ENCODE measurements around the gene CRB3. TPM values are rescaled to one million over a fixed set of nuclear protein-coding genes. Genes with fewer than 3 reads are reported as not detected.

CRB3 gene
- total RNA-seq, 1 donor from 2014 or later: 0.41 TPM

DNA sequence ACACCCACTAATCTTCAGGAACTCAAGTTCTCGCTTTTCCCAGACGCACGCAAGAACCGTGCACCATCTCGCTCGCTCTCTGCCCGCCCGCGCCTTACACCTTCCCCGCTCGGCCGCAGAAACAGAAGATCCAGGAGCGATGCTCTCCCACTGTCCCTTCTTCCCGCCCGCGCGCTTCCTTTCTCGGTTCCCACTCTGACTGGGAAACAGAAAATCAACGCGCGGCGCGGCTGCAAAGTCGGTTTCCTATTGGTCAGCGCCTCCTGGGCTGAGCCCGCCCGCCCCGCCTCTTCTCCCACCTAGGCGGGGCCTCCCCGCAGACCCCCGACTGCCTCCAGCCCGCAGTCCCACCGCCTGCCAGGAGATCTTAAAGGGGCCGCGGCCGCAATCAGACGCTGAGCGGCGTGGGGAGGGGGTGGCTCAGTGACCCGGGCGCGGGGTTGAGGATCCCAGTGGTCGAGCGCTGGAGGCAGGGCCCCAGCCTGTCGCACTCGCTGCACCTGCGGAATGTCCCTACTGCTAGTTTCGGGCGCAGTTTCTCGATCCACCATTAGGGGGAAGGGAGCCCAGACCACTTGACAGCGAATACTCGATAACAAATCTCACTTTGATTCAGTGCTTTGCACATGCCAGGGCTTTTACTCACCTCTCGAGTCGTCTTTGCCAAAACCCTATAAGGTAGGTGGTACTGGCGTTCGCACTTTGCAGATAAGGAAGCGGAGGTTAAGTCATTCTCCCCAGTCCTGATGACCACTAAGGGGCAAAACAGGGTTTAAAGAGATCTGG, 3.8 kb upstream of the CRB3 start:
- DNase-seq (ENCODE audit: low spot score in 2 of 2): peak; percentile 97 to 98
- peak; percentile 21 for FAIRE-seq

DNA sequence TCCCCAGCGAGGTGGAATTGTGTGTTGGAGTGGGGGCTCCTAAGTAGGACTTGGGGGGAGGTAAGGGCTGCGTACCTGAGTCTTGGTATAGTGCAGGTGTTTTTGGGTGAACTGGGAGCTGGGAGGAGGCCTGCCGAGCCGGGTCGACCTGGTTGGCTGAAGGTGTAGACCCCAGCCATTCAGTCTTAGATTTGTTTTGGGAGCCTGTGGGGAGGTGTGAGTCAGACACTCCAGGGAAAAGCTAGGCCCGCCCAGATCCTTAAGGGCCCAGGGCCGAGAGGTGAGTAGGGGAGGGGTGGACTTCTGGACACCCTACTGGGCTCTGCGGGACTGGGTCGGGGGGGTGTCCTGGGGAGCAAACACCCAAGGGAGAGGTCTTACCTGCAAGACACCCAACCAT, 935 bp downstream of the CRB3 start:
- no peak for DNase-seq (ENCODE audit: low spot score in 2 of 2)
- FAIRE-seq: no peak

DNA sequence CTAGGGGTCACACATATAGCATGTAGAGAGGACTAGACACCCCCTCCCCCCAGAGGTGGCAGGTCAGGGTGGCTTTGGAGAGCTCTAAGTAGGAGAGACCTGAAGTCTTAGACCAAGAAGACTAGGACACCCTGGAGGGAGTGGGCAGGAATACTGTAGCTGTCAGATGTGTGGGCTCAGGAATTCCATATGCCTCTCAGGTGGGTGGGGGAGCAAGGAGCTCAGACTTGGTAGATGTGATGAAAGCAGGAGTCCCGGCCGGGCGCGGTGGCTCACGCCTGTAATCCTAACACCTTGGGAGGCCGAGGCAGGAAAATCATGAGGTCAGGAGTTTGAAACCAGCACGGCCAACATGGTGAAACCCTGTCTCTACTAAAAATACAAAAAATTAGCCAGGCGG, 1.6 kb downstream of the CRB3 start:
- DNase-seq (ENCODE audit: low spot score in 2 of 2) (no peak), FAIRE-seq (no peak)

DNA sequence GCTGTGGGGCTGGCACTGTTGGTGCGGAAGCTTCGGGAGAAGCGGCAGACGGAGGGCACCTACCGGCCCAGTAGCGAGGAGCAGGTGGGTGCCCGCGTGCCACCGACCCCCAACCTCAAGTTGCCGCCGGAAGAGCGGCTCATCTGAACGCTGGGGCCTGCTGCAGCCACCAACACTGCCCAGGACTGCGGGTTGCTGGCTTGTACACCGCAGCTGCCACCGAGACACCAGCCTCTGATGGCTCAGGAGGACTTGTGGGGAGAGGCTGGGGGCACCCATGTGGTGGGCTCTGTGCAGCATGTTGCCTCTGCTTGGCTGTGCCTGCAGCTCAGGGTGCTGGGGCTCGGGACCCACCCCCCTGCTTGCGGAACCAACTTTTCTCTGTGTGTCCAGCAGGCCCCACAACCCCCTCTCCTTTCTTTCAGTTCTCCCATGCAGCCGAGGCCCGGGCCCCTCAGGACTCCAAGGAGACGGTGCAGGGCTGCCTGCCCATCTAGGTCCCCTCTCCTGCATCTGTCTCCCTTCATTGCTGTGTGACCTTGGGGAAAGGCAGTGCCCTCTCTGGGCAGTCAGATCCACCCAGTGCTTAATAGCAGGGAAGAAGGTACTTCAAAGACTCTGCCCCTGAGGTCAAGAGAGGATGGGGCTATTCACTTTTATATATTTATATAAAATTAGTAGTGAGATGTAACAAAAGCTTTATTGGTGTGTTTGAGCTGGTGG, 2.6 kb downstream of the CRB3 start:
- DNase-seq (ENCODE audit: low spot score in 2 of 2) (no peak), FAIRE-seq (no peak)

DNA sequence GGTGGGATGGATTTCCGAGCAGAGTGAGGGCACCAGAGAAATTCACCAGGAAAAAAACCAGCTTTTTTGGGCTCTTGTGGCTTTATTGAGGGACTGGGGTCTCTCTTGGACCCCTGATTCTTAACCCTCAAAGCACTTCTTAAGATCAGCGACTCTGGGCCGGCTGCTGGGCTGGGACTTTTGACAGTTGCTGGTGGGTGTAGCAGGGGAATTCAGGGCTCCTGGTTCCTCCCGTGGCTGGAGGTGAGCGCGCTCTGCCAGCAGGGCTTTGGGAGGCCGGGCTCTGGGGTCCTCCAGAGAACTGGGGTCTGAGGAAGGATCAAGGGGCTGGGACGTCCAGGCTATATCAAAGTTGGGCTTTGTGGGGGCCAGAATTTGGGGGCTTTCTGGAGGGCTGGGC, 3.3 kb downstream of the CRB3 start:
- FAIRE-seq (no peak), DNase-seq (ENCODE audit: low spot score in 2 of 2) (no peak)

DNA sequence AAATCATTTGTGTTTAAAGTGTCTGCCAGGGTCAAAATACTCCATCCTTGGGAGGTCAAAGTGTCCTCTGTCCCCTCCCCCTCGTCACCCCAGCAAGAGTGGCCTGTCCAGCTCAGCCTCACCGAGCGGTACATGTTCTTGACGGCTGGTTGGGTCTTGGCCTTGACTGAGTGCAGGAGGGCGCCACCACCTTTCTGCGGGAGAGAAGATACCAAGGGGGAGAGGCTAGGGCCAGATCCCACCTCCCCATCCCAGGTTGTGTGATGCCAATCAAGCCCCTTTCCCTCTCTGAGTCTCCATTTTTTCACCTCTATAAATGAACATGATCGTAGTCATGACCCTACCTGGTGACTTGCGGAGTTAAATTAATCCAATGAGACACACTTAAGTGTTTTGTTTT, 6.1 kb downstream of the CRB3 start:
- FAIRE-seq: no peak
- DNase-seq (ENCODE audit: low spot score in 2 of 2): no peak

DNA sequence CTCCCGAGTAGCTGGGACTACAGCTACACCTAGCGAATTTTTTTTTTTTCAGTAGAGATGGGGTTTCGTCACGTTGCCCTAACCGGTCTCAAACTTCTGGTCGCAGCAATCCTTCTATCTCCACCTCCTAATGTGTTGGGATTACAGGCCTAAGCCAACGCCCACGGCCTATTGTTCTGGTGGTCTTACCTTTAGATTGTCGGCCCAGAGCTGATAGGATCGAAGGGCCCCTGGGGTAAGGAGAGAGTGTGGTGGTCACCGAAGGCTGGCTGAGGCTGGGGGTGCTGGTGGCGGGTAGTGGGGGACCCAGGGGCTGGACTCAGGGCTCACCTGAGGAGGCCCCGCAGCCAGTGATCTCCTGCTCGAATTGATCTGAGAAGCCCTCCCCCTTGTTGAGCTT, 7.0 kb downstream of the CRB3 start:
- DNase-seq (ENCODE audit: low spot score in 2 of 2): no peak

DNA sequence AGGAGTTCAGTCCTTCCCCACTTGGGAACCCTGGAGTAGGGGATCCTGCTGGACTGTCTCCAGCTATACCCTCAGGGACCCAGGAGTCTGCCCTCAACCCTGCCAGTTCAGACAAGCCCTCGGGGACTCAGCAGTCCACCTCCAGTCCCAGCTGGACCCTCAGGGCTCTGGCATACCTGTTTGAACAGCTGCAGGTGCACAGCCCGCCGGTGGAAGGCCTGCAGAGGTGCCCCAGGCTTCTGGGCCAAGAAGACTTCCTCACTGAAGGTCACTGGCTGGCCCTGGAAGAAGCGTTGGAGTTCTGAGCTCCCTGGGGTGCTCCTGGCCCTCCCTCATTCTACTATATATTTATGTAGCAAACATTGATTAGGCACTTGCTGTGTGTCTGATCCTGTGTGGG, 8.6 kb downstream of the CRB3 start:
- DNase-seq (ENCODE audit: low spot score in 2 of 2): no peak
- no peak for FAIRE-seq

More for the DNA sequence above, 7.0 kb downstream of the CRB3 start:
- no peak for FAIRE-seq

DNA sequence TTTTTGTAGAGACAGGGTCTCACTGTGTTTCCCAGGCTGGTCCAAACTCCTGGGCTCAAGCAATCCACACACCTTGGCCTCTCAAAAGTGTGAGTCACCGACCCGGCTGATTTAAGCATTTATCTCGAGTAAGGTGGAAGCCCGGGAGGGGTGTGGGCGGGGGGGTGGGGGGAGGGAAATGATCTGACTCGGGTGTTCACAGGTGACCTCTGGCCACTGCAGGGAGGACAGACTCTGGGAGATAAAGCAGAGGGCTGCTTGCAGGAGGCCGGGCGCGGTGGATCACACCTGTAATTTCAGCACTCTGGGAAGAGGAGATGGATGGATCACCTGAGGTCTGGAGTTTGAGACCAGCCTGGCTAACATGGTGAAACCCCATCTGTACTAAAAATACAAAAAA, 9.6 kb downstream of the CRB3 start:
- DNase-seq (ENCODE audit: low spot score in 2 of 2) (no peak), FAIRE-seq (no peak)

DNA sequence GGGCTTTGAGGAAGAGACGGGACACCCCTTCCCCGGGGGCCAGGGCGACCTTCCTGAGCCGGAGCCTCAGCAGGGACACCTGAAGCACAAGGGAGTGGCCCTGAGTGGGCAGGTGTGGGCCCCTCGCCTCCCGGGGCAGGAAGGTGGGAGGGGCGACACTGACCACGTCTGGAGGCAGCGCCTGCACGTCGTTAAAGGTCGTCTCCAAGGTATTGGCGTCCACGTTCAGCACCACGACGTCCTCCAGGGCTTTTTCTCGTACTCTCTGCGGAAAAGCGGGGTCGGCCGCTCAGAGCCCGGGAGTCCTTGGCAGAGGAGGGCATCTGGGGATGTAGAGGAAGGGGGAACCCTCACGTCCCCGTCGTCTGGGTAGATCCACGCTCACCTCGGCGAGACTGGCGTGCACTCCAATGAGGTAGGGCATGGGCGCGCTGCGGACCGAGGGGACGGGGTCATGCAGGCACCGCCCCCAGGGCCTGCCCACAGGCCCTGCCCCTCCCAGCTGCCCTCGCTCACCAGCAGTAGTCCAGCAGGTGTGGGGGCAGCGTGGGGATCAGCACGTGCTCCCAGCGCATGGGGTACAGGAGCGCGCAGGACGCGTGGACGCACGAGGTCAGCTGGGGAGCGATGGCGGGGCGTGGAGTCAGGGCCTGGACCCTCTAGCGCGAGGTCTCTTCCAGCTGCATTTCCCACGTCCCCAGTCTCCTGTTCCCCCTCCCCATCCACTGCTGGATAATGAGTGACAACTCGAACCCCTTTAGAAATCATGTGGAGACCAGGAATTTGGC, 11.4 kb downstream of the CRB3 start:
- DNase-seq (ENCODE audit: low spot score in 2 of 2) (no peak), FAIRE-seq (no peak)

DNA sequence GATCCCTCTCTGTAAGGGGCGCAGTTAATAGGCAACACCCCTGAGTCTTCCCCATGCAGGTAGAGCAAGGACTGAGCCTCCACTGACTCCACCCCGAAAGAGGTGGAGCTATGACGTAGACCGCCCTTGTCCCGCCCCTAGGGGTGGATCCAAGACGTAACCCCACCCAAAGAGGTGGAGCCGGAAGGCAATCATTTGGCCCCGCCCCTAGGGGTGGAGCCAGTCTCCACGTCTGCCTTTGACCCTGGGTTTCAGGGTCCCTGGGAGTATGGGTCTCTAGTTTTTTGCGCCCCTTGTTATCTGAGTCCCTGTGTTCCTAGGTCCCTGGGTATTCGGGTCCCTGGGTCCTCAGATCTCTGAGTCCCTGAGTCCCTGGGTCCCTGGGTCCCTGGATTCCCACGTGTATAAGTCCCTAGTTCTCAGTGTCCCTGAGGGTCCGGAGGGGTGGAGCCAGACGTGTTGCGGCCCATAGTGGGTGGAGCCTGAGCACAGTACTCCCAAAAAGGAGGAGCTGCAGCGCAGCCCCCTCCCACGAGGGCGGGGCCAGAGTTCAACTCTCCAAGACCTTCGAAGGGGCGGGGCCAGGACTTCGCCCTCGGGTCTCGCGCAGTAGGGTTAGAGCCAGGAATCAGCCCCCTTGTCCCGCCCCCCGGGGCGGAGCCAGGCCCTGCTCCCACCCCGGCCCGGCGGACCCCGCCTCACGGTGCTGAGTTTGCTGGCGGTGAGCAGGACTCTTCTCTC, 12.3 kb downstream of the CRB3 start:
- DNase-seq (ENCODE audit: low spot score in 2 of 2) (peak; percentile 66 to 87), FAIRE-seq (no peak)

DNA sequence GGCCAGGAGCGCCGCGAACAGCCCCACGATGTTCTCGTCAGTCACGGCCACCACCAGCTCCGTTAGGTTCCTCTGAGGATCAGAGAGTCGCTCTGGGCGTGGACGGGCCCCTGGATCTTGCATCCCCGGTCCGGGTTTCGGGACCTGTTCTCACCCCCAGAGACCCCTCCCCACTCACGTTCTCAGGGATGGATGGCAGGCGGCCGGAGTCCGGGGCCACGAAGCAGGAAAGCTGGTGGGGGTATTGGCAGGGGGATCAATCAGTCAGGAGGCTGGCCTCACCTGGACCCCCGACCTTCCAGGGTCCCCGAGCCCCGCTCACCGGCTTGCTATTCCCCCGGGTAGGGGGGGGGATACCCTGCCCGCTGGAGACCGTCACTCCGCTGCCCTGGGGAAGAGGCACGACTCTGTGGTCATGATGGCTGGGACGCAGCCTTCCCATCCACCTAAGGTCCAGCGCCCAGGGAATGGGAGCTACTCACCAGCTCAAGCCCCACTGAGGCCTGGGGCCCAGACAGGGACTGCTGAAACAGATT, 12.9 kb downstream of the CRB3 start:
- no peak for FAIRE-seq

DNA sequence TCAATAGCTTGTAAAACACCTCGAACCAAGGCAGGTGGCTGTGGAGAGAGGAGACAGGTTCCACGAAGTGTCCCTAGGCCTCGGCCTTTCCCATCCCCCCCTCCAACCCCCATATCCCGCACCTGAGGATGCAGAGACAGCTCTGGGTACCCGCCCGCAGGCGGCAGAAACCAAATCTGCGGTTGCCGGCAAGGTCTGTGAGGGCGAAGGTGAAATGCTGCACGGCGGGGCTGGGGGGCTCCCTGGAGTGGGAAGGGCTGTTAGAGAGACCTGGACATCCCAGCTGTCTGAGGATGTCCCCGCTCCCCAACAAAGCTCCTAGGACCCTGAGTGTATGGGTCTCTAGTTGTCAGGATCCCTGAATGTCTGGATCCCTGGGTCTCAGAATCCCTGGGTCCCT, 14.7 kb downstream of the CRB3 start:
- DNase-seq (ENCODE audit: low spot score in 2 of 2) (no peak), FAIRE-seq (no peak)

More for the DNA sequence above, 12.9 kb downstream of the CRB3 start:
- no peak for DNase-seq (ENCODE audit: low spot score in 2 of 2)

DNA sequence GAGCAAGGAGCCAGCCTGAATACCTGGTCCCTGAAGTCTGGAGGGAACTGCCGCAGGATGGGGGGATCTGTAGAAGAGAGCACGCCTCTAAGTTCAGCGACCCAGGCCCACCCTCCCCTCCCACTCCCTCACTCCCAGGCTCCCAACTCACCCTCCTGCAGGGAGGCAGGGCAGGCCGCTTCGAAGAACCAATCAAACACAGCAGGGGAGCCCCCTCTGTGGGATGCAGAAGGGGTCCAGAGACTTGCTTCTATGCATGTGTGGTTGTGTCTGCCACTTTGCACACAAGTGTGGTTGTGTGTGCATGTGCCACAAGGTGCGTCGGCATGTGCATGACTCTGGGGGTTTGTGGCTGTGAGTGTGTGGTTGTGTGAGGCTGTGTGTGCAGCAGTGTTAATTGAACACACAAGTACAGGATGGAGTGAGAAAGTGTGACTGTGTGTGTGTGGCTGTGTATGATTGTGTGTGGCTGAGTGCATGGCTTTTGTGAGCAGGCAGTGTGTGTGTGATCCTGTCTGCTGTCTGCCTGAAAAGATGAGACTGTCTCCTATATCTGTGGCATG, 15.8 kb downstream of the CRB3 start:
- FAIRE-seq: no peak
- DNase-seq (ENCODE audit: low spot score in 2 of 2): no peak

DNA sequence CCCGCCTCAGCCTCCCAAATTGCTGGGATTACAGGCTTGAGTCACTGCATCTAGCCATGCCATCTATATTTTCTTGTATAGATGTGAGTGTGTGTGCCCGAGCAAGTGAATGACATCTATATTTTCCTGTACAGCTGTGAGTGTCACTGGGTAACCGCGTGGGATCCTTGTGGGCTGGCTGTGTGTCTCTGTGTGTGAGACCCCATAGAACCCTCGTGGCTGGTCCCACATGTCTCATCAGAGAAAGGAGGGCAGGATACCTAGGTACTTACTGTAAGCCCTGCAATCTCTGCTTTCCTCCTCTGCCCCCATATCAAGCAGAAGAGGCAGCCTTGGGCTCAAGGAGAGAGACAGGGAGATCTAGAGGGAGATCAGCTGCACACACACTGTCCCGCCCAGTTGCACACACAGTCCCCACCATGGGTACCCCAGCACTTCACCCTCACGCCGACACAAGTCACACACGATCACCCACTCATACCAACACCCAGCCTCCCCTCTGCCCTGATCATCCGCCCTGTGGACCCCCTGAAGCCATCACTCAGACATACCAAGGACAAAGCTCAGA, 16.9 kb downstream of the CRB3 start:
- FAIRE-seq (no peak), DNase-seq (ENCODE audit: low spot score in 2 of 2) (no peak)

DNA sequence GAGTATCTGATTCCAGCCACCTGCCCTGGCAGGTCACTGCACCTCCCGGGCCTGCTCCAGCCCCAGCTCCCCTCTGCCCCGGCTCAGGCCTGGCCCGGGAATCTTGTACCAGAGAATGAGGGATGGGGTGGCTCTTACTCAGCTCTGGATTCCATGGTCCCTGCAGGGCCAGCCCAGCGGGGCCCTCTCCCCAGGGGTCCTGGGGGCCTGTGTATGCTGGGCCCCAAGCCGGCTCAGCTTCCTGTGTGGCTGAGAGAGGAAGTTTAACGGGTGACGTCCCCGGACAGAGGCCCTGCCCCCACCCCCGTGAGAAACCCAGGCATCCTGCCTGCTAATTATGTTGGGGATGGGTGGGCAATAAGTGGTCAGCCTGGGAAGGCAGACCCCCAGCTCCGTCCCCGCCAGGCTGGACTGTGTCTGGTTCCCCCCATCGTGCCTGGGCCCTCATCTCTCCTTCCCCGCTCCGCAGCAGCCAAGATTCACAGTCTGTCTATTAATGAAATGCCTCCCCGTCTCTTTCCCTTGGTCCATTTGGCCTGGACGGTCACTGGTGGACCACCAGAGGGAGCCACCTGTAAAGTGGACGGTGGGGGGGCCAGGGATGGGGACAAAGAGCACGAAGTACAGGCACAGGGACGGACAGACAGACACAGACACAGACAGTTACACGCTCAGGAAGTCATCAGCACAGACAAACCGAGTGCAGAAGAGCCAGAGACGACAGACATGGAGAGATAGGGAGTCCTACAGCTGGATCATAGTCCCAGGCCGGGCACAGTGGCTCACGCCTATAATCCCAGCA, 17.7 kb downstream of the CRB3 start, which contains the start of gene DENND1C:
Gene DENND1C (minus strand): TSS at position 247 of the 802 bp plus-strand sequence. CDS start 92 bp downstream, at position 155.
- FAIRE-seq: no peak
- DNase-seq (ENCODE audit: low spot score in 2 of 2): no peak

DNA sequence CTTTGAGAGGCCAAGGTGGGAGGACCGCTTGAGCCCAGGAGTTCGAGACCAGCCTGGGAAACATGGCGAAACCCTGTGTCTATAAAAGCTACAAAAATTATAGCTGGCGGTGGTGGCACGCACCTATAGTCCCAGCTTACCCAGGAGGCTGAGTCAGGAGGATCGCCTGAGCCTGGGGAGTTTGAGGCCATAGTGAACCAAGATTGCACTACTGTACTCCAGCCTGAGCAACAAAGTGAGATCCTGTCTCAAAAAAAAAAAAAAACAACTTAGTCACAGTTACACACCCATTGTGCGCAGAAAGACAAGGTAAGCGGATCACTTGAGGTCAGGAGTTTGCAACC, 18.2 kb downstream of the CRB3 start:
- FAIRE-seq: no peak
- DNase-seq (ENCODE audit: low spot score in 2 of 2): no peak

DNA sequence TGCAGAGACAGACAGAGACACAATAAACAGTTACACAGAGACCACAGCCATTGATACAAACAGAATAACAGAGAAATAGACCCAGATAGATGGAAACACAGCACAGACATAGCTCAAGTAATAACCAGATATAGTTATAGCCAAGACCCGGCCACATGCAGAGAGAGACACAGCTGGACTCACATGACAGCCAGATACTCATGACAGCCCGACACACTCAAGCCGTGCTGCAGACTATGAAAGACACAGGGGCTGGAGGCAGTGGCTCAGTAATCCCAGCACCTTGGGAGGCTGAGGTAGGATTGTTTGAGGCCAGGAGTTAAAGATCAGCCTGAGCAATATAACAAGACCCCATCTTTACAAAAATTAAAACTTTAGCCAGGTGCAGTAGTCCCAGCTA, 19.2 kb downstream of the CRB3 start:
- DNase-seq (ENCODE audit: low spot score in 2 of 2) (no peak), FAIRE-seq (no peak)

DNA sequence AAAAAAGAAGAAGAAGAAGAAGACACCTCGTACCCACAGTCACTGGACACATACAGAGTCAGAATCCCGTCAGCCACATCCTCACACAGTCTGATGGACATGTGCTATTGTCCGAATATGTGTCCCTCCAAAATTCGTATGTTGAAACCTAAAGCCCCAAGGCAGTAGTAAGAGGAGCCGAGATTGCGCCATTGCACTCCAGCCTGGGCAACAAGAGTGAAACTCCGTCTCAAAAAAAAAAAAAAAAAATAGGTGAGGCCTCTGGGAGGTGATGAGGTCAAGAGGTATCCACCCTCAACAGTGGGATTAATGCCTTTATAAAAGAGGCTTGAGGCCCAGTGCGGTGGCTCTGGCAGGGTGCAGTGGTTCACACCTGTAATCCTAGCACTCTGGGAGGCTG, 20.2 kb downstream of the CRB3 start:
- FAIRE-seq: no peak
- DNase-seq (ENCODE audit: low spot score in 2 of 2): no peak

Data from frontal cortex (tissue), 4 donors.